Activated naive CD4-positive, alpha-beta T cell treated with anti-CD3 and anti-CD28 coated beads, Interleukin-2, amount 50 U/mL, for 24 hours (primary cell): Measurements from ENCODE around the gene SPRY2.

Experiments used
- H3K27ac Mint-ChIP-seq: one replicate; pipeline ENCODE4 v1.8.0; 2021; ENCODE audit warnings: mild to moderate bottlenecking, mixed read lengths
- H3K27me3 Mint-ChIP-seq: one replicate; pipeline ENCODE4 v1.8.0; 2021; ENCODE audit warnings: mixed read lengths
- H3K36me3 Mint-ChIP-seq: one replicate; pipeline ENCODE4 v1.8.0; 2021; ENCODE audit warnings: mixed read lengths
- H3K4me1 Mint-ChIP-seq: one replicate; pipeline ENCODE4 v1.8.0; 2021; ENCODE audit warnings: mixed read lengths
- H3K4me3 Mint-ChIP-seq: one replicate; pipeline ENCODE4 v1.8.0; 2021; ENCODE audit warnings: mild to moderate bottlenecking, mixed read lengths
- H3K9me3 Mint-ChIP-seq: one replicate; pipeline ENCODE4 v1.8.0; 2021; ENCODE audit warnings: mixed read lengths

The SPRY2 gene

DNA sequence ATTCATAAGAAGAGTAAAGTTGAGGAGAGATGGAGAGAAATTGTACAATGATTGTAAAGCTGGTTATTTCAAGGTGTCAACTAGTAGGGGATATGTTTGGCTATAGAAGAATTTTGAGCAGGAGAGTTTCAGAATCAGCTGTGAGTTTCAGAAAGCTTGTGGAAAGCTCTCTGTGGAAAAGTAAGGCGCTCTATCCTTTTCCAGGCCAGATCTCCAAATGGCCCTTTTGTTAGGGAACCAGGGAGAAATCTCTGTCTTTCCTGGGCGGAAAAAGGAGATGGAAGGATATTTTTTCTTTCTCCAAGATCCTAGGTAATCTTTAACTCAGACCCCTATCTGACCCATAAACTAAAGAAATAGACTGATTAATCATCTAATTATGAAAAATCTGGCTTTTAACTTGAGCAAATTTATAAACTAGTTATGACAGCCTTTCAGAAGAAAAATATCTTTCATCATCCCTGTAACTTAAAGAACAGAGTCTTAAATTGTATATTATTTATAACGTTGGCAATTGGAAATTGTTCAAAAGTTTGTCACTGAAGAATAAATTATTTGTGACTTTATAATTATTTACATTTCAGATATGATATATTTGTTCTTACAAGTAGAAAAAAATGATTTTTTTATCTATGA, 34.5 kb downstream of the SPRY2 start:
- no peaks in the 10 kb centered on the region for H3K27me3 Mint-ChIP-seq
- H3K27ac Mint-ChIP-seq, result no peak overlapping the region
- no peaks in the 10 kb centered on the region for H3K9me3 Mint-ChIP-seq
- no peak overlapping the region for H3K4me3 Mint-ChIP-seq
- H3K4me1 Mint-ChIP-seq, result no peaks in the 10 kb centered on the region
- no peaks in the 10 kb centered on the region for H3K36me3 Mint-ChIP-seq

DNA sequence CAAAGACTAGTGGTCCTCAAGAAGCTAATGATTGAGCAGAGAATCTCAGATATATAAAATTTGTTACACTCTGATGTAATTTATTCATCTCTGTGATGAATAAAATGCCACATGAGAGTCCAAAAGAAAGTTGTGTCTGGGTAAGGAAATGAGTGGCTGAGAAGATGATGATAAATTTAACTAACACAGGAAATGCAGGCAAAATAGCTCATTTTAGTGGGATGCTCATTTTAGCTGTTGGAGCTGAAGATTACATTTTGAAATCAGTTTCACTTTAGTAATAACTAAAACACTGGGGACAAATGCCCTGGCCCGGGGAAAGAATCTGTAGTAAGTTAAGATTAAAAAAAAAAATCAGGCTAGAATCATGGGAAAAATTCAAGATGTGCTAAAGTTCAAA, 35.2 kb downstream of the SPRY2 start:
- Mint-ChIP-seq H3K27ac (no peak overlapping the region), H3K4me1 (no peaks in the 10 kb centered on the region), H3K36me3 (no peaks in the 10 kb centered on the region), H3K27me3 (no peaks in the 10 kb centered on the region), H3K4me3 (no peak overlapping the region), H3K9me3 (no peaks in the 10 kb centered on the region)

DNA sequence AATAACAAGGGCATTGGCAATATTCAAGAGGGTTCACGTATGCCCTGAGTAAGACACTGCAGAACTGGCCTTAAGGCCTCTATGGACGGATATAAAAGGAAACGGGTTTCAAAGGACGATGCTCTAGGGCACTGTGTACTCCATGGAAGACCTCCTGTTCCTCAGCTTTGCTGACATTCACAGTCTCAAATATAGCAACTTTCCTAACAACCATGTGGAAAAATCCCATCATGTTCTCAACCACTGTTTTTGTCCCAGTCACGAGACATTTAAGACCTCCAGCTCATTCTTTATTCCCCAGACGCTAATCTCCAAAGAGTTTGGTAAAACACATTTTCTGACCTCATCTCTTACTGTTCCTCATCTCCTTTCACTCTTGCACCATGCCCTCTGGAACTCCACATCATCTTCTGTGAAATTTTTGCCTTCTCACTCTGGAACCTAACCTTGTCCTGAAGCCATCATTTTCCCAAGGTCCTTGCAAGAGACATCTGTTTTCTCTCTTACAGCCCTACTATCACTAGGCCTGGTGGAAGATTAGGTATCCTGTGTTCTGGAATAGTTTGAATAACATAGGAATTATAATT, 37.6 kb downstream of the SPRY2 start:
- no peak overlapping the region for H3K4me3 Mint-ChIP-seq
- H3K27me3 Mint-ChIP-seq, result no peaks in the 10 kb centered on the region
- H3K4me1 Mint-ChIP-seq, result no peaks in the 10 kb centered on the region
- no peak overlapping the region for H3K27ac Mint-ChIP-seq
- H3K9me3 Mint-ChIP-seq, result no peaks in the 10 kb centered on the region
- H3K36me3 Mint-ChIP-seq, result no peaks in the 10 kb centered on the region

DNA sequence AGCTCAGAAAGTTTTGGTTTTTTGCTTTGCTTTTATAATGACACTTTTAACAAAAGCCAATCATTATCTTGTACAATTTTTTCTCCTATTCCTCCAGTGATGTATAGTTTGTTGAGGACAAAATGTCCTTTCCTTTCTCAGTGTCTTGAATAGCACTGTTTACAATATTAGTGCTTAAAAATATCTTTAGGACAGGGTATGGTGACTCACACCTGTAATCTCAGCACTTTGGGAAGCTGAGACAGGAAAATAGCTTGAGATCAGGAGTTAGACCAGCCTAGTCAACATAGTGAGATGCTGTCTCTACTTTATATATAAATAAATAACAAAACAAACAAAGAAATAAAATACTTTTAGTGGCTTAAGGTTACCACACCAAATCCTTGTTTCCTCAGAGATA, 41.9 kb downstream of the SPRY2 start:
- no peaks in the 10 kb centered on the region for H3K9me3 Mint-ChIP-seq
- H3K36me3 Mint-ChIP-seq, result no peaks in the 10 kb centered on the region
- H3K4me1 Mint-ChIP-seq, result no peaks in the 10 kb centered on the region
- H3K27ac Mint-ChIP-seq, result no peak overlapping the region
- H3K27me3 Mint-ChIP-seq, result no peaks in the 10 kb centered on the region
- H3K4me3 Mint-ChIP-seq, result no peak overlapping the region

DNA sequence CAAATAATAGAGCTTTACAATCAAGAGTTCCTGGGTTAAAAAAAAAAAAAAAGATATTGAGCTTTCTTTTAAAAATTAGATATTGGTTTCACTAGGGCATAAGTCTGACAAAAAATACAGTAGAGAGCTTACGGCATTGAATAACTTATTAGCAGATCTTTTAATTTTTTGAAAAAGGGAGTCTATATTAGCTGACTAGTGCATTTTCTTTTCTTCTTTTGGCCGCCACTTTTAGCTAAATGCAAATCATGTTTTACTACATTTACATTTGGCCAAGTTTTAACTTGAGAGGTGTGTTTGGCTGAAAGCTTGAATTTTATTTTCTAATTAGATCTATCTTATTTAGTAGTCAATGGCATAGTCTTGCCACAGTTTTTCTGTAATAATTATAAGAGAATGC, 43.4 kb downstream of the SPRY2 start:
- Mint-ChIP-seq H3K27ac (no peak overlapping the region), H3K27me3 (no peaks in the 10 kb centered on the region), H3K9me3 (no peaks in the 10 kb centered on the region), H3K4me3 (no peak overlapping the region), H3K36me3 (no peaks in the 10 kb centered on the region), H3K4me1 (no peaks in the 10 kb centered on the region)

DNA sequence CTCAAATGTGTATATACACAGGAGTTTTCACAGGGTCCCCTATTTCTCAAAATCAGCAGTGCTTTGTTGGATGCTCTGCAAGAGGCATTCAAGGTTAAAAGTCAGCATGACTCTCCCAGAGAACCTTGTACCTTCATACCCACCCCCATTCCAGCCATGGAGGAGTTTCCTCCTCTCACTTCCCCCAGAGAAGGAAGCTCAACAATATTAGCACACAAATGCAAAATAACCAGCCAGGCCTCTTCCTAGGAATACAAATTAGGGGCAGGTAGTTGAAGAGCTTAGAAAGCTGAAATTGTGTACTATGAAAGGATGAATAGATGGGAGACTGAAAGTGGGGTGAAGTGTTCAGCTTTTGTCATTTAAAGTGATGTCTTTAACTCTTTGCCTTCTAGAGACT, 43.8 kb downstream of the SPRY2 start:
- Mint-ChIP-seq H3K4me3 (no peak overlapping the region), H3K4me1 (no peaks in the 10 kb centered on the region), H3K27me3 (no peaks in the 10 kb centered on the region), H3K9me3 (no peaks in the 10 kb centered on the region), H3K36me3 (no peaks in the 10 kb centered on the region), H3K27ac (no peak overlapping the region)

DNA sequence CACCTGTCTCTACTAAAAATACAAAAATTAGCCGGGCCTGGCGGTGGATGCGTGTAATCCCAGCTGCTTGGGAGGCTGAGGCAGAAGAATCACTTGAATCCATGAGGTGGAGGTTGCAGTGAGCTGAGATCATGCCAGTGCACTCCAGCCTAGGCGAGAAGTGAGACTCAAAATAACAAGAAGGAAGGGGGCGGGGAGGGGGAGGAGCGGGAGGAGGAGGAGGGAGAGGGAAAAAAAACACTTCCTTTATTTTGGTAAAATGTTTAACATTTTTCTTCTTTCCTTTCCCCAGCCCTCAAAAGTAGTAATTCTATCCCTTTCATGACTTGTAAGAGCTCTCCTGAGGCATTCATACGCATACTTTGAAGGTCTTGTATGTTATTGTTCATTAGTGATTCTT, 44.3 kb downstream of the SPRY2 start:
- H3K27ac Mint-ChIP-seq, result no peak overlapping the region
- H3K36me3 Mint-ChIP-seq, result no peaks in the 10 kb centered on the region
- H3K4me3 Mint-ChIP-seq, result no peak overlapping the region
- no peaks in the 10 kb centered on the region for H3K27me3 Mint-ChIP-seq
- H3K9me3 Mint-ChIP-seq, result no peaks in the 10 kb centered on the region
- no peaks in the 10 kb centered on the region for H3K4me1 Mint-ChIP-seq

DNA sequence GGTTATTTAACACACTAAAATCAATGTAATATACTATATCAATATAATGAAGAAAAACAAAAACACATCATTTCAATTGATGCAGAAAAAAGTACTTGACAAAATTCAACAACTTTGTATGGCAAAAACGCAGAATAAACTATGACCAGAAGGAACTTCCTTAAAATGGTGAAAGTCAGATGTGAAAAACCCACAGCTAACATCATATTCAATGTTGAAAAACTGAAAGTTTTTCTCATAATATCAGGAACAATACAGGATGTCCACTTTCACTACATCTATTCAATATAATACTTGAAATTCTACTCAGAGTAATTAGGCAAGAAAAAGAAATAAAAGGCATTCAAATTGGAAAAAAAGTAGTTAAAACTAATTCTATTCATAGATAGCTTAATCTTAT, 50.3 kb downstream of the SPRY2 start:
- H3K27me3 Mint-ChIP-seq, result no peaks in the 10 kb centered on the region
- H3K36me3 Mint-ChIP-seq, result no peaks in the 10 kb centered on the region
- H3K4me3 Mint-ChIP-seq, result no peak overlapping the region
- no peaks in the 10 kb centered on the region for H3K4me1 Mint-ChIP-seq
- H3K27ac Mint-ChIP-seq, result no peak overlapping the region
- H3K9me3 Mint-ChIP-seq, result no peaks in the 10 kb centered on the region
